Measurements from ENCODE around the gene STIM1.

STIM1 gene

GRCh38 chr11:3831378-3832239 lies 23.9 kb upstream of the STIM1 start:
- DNase-seq = no peak

- no peak for DNase-seq
Observed at GRCh38 chr11:3832816-3833215, 22.6 kb upstream of the STIM1 start.

- no peak for DNase-seq
Observed at GRCh38 chr11:3833449-3833848, 22.0 kb upstream of the STIM1 start.

DNA sequence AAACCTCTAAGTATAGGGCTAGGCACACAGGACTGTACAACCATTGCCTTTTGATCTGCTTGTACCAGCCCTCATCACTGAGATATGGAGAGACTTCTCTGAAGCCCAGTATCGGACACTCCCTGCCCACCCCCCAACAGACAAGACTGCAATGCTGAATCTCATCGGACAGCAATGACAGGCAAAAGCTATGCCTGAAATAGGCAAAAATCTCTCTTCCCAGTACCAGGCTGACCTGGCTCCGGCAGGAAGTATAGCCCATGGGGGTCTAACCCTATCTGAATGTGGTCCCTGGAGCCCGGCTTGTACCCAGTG lies 21.2 kb upstream of the STIM1 start:
- no peak for DNase-seq

DNA sequence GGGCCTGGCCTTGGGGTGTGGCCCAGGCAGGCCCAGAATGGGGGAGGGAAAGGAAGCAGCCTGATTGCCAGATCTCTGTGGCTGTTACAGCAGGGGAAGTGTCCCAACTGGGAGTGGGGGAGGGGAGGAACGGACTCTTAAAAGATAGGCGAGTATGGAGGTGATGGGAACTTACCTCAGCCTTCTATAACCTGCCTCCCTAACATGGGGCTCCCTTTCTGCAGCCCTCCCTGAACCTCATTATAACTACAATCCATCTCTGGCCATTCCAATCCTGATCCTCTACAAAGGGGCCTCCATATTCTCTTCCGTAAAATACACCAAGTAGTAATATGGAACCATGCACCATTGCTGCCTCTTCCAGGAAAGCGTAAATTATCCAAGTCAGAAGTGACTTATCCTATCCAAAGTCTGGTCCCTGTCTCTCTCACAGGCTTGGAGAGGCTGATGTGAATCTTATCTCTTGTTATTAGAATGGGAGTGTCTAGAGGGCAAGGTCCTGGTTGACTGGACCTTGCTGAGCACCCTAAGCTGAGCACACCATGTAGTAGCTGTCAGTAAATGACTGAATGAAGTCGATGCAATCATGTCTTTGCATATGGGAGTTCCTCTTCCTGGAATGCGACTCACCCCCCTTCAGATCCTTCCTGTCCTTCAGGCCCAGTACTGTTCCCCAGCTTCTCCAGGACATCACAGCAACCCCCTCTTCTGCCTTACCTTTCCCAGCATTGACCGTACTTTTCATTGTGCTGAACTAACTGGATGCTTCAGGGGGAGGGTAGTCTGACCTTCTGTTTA lies 20.6 kb upstream of the STIM1 start:
- DNase-seq = no peak

GRCh38 chr11:3835751-3836150 lies 19.7 kb upstream of the STIM1 start:
- no peak for DNase-seq

GRCh38 chr11:3836903-3837302 lies 18.6 kb upstream of the STIM1 start:
- DNase-seq = no peak

- no peak for DNase-seq
Observed at GRCh38 chr11:3837793-3838192, 17.7 kb upstream of the STIM1 start.

DNA sequence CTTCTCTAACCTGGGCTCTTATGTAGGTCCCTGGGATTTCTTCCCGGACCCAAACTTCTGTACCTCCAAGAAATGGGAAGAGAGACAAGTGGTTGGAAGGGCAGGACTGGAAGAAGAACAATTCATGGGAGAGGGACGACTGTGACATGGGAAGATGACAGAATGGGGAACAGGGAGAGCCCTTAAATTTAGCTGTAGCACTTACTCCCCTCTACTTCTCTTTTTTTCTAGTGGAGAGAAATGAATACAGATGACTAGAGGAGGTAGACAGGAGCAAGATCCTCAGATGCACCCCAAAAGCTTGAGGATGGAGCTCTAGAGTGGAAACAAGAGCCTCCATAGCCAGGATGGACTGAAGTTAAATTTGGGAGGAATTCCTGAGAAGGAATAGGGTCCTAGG lies 17.0 kb upstream of the STIM1 start:
- DNase-seq = no peak

GRCh38 chr11:3840004-3840869 lies 15.2 kb upstream of the STIM1 start:
- no peak for DNase-seq

GRCh38 chr11:3840870-3841425 lies 14.5 kb upstream of the STIM1 start, which contains the start of gene RHOG:
Gene RHOG (minus strand): TSS chr11:3840959. CDS start chr11:3828138, 12,821 bp downstream.
- peak; percentile 18 for DNase-seq

- peak; percentile 64 for DNase-seq
Observed at GRCh38 chr11:3841426-3842350, 13.8 kb upstream of the STIM1 start.

GRCh38 chr11:3843326-3843725 lies 12.1 kb upstream of the STIM1 start:
- no peak for DNase-seq

DNA sequence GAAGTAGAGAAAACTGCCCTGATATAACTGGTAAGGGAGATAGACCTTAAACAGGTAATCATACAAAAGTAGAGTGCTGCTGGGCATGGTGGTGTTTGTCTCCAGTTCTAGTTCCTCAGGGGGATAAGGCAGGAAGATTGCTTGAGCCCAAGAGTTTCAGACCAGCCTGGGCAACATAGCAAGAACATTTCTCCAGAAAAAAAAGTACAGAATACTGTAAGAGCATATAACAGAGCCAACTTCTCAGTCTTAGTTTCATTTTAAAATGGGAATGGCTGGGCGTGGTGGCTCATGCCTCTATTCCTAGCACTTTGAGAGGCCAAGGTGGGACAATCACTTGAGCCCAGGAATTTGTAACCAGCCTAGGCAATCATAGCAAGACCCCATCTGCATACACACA lies 10.2 kb upstream of the STIM1 start:
- DNase-seq = no peak

DNA sequence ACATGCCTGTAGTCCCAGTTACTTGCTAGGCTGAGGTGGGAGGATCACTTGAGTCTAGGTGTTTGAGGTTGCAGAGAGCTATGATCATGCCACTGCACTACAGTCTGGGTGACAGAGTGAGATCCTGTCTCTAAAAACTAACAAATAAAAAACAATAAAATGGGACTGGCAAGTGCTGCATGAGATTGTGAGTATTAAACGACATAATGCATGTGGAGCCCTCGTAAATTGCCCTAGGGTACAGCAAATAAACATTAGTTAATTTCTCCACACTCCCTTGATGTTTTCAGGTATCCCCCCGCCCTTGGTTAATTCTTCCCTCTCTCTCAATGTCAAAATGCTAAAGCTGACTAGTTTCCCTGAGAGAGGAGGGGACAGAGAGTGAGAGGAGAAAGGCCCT lies 9.8 kb upstream of the STIM1 start:
- DNase-seq = no peak

- DNase-seq = peak; percentile 14
Observed at GRCh38 chr11:3849297-3849874, 6.1 kb upstream of the STIM1 start.

DNA sequence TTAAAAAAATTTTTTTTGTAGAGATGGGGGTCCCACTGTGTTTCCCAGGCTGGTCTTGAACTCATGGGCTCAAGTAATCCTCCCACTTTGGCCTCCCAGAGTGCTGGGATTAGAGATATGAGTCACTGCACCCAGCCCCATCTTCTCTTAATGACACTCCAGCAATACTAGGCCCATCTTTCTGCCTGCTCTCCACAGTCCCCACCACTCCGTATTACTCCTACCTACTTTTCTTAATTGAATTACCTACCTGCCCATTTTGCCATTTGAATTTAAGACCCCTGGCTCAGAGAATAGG lies 2.0 kb upstream of the STIM1 start:
- DNase-seq = no peak

DNA sequence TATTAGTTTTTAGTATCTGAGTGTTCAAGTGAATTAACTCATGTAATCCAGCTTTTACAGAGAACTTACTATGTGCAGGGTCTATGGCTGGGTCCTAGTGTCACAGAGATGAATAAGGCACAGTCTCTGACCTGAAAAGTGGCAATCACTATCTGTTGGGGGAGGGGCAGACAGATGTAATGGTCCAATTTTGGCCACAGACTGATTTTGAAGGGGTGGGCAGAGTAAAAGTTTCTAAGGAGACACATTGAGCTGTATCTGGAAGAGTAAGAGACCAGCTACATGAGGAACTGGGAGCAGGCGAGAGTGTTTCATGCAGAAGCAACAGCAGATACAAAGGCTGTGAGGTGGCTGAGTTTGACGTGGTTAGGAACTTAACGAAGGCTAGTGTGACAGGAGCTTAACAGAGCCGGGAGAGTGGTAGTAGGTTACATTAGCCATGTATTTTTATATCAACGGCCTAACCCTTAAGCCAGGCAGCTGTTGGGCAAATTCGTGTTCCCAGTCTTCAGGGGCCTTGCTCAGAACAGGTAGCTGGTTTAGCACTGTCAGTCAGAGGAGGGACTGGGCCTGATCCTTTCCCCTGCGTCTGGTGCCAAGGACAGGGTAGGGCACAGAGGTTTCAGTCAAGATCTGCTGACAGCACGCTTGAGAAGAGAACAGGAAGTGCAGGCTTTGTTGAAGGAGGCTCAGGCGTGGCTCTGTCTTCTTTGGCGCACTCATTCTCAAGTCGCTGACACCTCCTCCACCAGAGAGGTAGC lies 1.4 kb upstream of the STIM1 start:
- DNase-seq = no peak

GRCh38 chr11:3854660-3854976 lies 846 bp upstream of the STIM1 start:
- DNase-seq = no peak

DNA sequence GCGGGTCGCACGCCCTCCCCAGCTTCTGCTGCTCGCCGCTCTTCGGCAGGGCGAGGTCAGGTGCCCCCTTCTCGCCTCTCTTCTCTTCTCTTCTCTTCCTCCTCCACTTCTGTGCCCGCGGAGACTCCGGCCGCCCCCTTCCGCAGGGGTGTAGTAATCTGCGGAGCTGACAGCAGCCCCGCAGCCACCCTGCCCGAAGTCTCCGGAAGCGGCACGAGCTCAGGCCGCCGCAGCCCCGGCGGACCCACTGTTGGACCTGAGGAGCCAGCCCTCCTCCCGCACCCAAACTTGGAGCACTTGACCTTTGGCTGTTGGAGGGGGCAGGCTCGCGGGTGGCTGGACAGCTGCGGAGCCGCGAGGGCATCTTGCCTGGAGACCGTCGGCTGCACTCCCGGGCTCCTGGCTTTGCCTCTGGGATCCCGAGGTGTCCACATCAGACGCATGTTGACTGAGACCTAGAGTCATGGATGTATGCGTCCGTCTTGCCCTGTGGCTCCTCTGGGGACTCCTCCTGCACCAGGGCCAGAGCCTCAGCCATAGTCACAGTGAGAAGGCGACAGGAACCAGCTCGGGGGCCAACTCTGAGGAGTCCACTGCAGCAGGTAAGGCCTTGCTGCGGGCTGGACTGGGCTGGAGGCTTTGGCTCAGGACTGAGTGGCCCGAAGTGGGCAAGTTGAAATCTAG lies 486 bp downstream of the STIM1 start:
- DNase-seq = no peak
